Liver (tissue), 9 donors: ENCODE measurements around the gene TNFSF13. TPM values are rescaled to one million over a fixed set of nuclear protein-coding genes. Genes with fewer than 3 reads are reported as not detected.

Experiments used
- DNase-seq: peaks from one replicate; pipeline ENCODE4 v3.0.0-alpha.2; 2017; ENCODE audit warnings: low spot score
- H3K27ac ChIP-seq, 2 donors: one replicate each; pipeline ENCODE4 v1.7.0; 2013; ENCODE audit warnings: inconsistent platforms in 2 of 2, low read length in 2 of 2, control low read depth in 1 of 2, low read depth in 1 of 2, mild to moderate bottlenecking in 1 of 2
- H3K27me3 ChIP-seq, 4 donors: one replicate each; pipeline versions ENCODE4 v1.6.1 to v1.7.0; 2013; ENCODE audit warnings: low read length in 3 of 4, inconsistent platforms in 1 of 4, mild to moderate bottlenecking in 1 of 4, moderate library complexity in 1 of 4; ENCODE audit not compliant: control insufficient read depth in 4 of 4, insufficient read depth in 4 of 4
- H3K36me3 ChIP-seq, 4 donors: one replicate each; pipeline versions ENCODE4 v1.6.1 to v1.7.0; 2013; ENCODE audit warnings: low read length in 3 of 4, mild to moderate bottlenecking in 3 of 4, low read depth in 1 of 4, moderate library complexity in 1 of 4; ENCODE audit not compliant: control insufficient read depth in 4 of 4, insufficient read depth in 3 of 4
- H3K4me1 ChIP-seq, 4 donors: one replicate each; pipeline versions ENCODE4 v1.6.1 to v1.7.0; 2013; ENCODE audit warnings: low read length in 3 of 4, mild to moderate bottlenecking in 3 of 4, moderate library complexity in 1 of 4; ENCODE audit not compliant: control insufficient read depth in 4 of 4, insufficient read depth in 4 of 4
- H3K4me3 ChIP-seq, 3 donors: one replicate each; pipeline versions ENCODE4 v1.6.1 to v1.7.0; 2013; ENCODE audit warnings: low read length in 3 of 3, control low read depth in 1 of 3, low read depth in 1 of 3, mild to moderate bottlenecking in 1 of 3
- H3K9ac ChIP-seq, 2 donors: one replicate each; pipeline ENCODE4 v1.7.0; 2013; ENCODE audit warnings: low read length in 2 of 2, mild to moderate bottlenecking in 2 of 2, moderate library complexity in 2 of 2, control low read depth in 1 of 2, low read depth in 1 of 2
- H3K9me3 ChIP-seq, 4 donors: one replicate each; pipeline versions ENCODE4 v1.6.1 to v1.7.0; 2013; ENCODE audit warnings: low read length in 3 of 4; ENCODE audit not compliant: control insufficient read depth in 4 of 4
- EGR1 ChIP-seq, 2 donors: IDR thresholded peaks; 2 replicates each; pipeline ENCODE4 v1.6.1; 2016 to 2018; ENCODE audit warnings: antibody characterized with exemption in 2 of 2, low read depth in 2 of 2
- FOXA1 ChIP-seq: IDR thresholded peaks from 2 replicates; pipeline ENCODE4 v1.6.1; 2016; ENCODE audit warnings: antibody characterized with exemption
- FOXA2 ChIP-seq: IDR thresholded peaks from 2 replicates; pipeline ENCODE4 v1.6.1; 2016; ENCODE audit warnings: antibody characterized with exemption
- GABPA ChIP-seq, 2 donors: IDR thresholded peaks in 1 of 2; conservative IDR thresholded peaks in 1 of 2; 2 replicates each; pipeline ENCODE4 v1.6.1; 2016; ENCODE audit warnings: antibody characterized with exemption in 2 of 2, mild to moderate bottlenecking in 1 of 2, moderate library complexity in 1 of 2
- HNF4A ChIP-seq, 2 donors: conservative IDR thresholded peaks; 2 replicates each; pipeline ENCODE4 v1.6.1; 2016; ENCODE audit warnings: antibody characterized with exemption in 2 of 2, mild to moderate bottlenecking in 2 of 2
- HNF4G ChIP-seq: IDR thresholded peaks from 2 replicates; pipeline ENCODE4 v1.6.1; 2016; ENCODE audit warnings: antibody characterized with exemption
- JUND ChIP-seq, 2 donors: IDR thresholded peaks; 2 replicates each; pipeline ENCODE4 v1.6.1; 2016; ENCODE audit warnings: antibody characterized with exemption in 2 of 2
- NR2F2 ChIP-seq: IDR thresholded peaks from 2 replicates; pipeline ENCODE4 v1.6.1; 2016; ENCODE audit warnings: antibody characterized with exemption
- RAD21 ChIP-seq, 2 donors: IDR thresholded peaks; 2 replicates each; pipeline ENCODE4 v1.6.1; 2016; ENCODE audit warnings: antibody characterized with exemption in 2 of 2, mild to moderate bottlenecking in 2 of 2
- SP1 ChIP-seq: IDR thresholded peaks from 2 replicates; pipeline ENCODE4 v1.6.1; 2018; ENCODE audit warnings: antibody characterized with exemption, mild to moderate bottlenecking
- TAF1 ChIP-seq: conservative IDR thresholded peaks from 2 replicates; pipeline ENCODE4 v1.6.1; 2016; ENCODE audit warnings: antibody characterized with exemption, mild to moderate bottlenecking
- YY1 ChIP-seq: IDR thresholded peaks from 2 replicates; pipeline ENCODE4 v1.6.1; 2016; ENCODE audit warnings: antibody characterized with exemption, mild to moderate bottlenecking
- WGBS: extraction: QIAGEN DNeasy Blood & Tissue Kit; methylation state at CpG from one replicate; pipeline ENCODE4 v1.1.7; 2013; 5-methylcytosine and 5-hydroxymethylcytosine counted together
- polyA plus RNA-seq, 2 donors: library from polyadenylated mRNA; stranded (reverse) in 1 of 2; unstranded in 1 of 2; fragments of 200-250 nt in 1 of 2; fragments of >200 nt in 1 of 2; fragmentation: Nextera tagmentation in 1 of 2; extraction: Ambion mirVana in 1 of 2; gene quantifications; one replicate each; pipeline versions ENCODE4 v1.2.1 to v1.2.3, GENCODE V29; 2013 to 2015
- total RNA-seq, 2 donors: library from RNA; depleted of rRNA; stranded (reverse); fragments of >200 nt; gene quantifications; one replicate each; pipeline ENCODE4 v1.2.3, GENCODE V29; 2014
- TF ChIP-seq, protein P1 (sequence below): fragments of 150-350 bp; IDR thresholded peaks from 2 replicates; pipeline ENCODE4 v1.5.1; 2017; ENCODE audit warnings: improper control_type of control experiment, low read depth, low read length; ENCODE audit not compliant: missing input control
- TF ChIP-seq, protein P2 (sequence below): IDR thresholded peaks from 2 replicates; pipeline ENCODE4 v1.6.1; 2016; ENCODE audit warnings: antibody characterized with exemption
- TF ChIP-seq, protein P3 (sequence below): IDR thresholded peaks from 2 replicates; pipeline ENCODE4 v1.6.1; 2016; ENCODE audit warnings: antibody characterized with exemption
- TF ChIP-seq, protein P4 (sequence below): IDR thresholded peaks from 2 replicates; pipeline ENCODE4 v1.6.1; 2016; ENCODE audit warnings: antibody characterized with exemption, mild to moderate bottlenecking
- TF ChIP-seq, protein P5 (sequence below): IDR thresholded peaks from 2 replicates; pipeline ENCODE4 v1.6.1; 2016; ENCODE audit warnings: antibody characterized with exemption
- donor health status: healthy.
- donor health status: healthy.
- donor health status: healthy.
- donor health status: healthy.
- donor health status: healthy.

Gene TNFSF13
- total and polyA plus RNA-seq, 4 donors, result 1.4 to 9.3 (median 4.5) TPM

DNA sequence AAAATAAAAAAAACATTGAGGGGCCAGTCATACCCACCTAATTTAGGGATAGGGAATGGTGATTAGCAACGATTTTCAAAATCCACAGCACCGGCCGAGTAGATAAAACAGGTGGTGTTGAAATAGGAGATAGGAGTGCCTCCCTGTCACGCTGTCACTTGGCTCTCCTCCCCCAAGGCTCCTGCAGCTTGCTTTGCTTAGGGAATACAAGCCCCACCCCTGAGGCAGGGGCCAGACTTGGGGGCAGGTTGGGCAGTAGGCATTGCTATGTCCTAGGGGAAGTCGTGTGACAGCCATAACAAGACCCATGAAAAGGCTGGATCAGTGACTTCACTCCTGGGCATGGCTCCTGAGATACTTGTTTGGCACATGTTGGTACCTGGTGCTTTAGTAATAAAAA is 48.6 kb upstream of the TNFSF13 start:
- peaks cover 14 to 86% (median 65%) of the 10 kb centered on the region in 4 donors for H3K36me3 ChIP-seq
- WGBS, result 77% methylated on average over 5 of the region's 5 CpGs
- H3K9me3 ChIP-seq, result no peaks in the 10 kb centered on the region
- peaks cover 0 to 1% (median 0%) of the 10 kb centered on the region in 4 donors for H3K4me1 ChIP-seq
- DNase-seq, result no peak
- H3K27me3 ChIP-seq, result no peaks in the 10 kb centered on the region
- no peak overlapping the region for H3K27ac ChIP-seq
- no peak overlapping the region for H3K9ac ChIP-seq
- no peak overlapping the region for H3K4me3 ChIP-seq
- no peak for TF ChIP-seq HNF4G
- no peak for TF ChIP-seq EGR1 (IDR thresholded peaks at IDR 0.05; ENCODE audit: low read depth in 2 of 2)
- TF ChIP-seq FOXA2, result no peak
- no peak for TF ChIP-seq SP1
- TF ChIP-seq, protein P1, sequence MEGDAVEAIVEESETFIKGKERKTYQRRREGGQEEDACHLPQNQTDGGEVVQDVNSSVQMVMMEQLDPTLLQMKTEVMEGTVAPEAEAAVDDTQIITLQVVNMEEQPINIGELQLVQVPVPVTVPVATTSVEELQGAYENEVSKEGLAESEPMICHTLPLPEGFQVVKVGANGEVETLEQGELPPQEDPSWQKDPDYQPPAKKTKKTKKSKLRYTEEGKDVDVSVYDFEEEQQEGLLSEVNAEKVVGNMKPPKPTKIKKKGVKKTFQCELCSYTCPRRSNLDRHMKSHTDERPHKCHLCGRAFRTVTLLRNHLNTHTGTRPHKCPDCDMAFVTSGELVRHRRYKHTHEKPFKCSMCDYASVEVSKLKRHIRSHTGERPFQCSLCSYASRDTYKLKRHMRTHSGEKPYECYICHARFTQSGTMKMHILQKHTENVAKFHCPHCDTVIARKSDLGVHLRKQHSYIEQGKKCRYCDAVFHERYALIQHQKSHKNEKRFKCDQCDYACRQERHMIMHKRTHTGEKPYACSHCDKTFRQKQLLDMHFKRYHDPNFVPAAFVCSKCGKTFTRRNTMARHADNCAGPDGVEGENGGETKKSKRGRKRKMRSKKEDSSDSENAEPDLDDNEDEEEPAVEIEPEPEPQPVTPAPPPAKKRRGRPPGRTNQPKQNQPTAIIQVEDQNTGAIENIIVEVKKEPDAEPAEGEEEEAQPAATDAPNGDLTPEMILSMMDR, result no peak
- no peak for TF ChIP-seq NR2F2
- no peak for TF ChIP-seq RAD21 (IDR thresholded peaks at IDR 0.05)
- no peak for TF ChIP-seq GABPA (IDR thresholded peaks at IDR 0.05 in 1 of 2, conservative IDR thresholded peaks at IDR 0.05 in 1 of 2)
- TF ChIP-seq HNF4A (conservative IDR thresholded peaks at IDR 0.05), result no peak
- TF ChIP-seq, protein P2, sequence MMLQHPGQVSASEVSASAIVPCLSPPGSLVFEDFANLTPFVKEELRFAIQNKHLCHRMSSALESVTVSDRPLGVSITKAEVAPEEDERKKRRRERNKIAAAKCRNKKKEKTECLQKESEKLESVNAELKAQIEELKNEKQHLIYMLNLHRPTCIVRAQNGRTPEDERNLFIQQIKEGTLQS, result no peak
- TF ChIP-seq JUND (IDR thresholded peaks at IDR 0.05), result no peak
- no peak for TF ChIP-seq FOXA1
- TF ChIP-seq, protein P3, sequence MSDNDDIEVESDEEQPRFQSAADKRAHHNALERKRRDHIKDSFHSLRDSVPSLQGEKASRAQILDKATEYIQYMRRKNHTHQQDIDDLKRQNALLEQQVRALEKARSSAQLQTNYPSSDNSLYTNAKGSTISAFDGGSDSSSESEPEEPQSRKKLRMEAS, result no peak
- TF ChIP-seq TAF1, result no peak
- TF ChIP-seq YY1, result no peak

DNA sequence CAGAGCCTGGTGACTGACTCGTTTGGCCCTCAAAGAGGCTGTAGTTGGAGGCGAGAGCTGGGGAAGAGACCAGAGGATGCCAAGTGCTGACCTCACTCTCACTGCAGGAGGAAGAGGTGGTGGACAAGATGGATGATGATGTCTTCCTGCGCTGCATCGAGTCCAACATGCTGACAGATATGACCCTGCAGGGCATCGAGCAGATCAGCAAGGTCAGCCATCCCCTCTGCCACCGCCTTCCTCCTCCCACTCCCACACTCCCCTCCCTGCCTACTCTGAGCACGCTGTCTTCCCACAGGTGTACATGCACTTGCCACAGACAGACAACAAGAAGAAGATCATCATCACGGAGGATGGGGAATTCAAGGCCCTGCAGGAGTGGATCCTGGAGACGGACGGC is 47.4 kb upstream of the TNFSF13 start:
- WGBS, result 82% methylated on average over 10 of the region's 10 CpGs
- Histone ChIP-seq H3K9ac (no peak overlapping the region), H3K4me3 (no peak overlapping the region), H3K27me3 (no peaks in the 10 kb centered on the region), H3K36me3 (peaks cover 14 to 76% (median 58%) of the 10 kb centered on the region in 4 donors), H3K9me3 (no peaks in the 10 kb centered on the region), H3K4me1 (peaks cover 0 to 5% (median 1%) of the 10 kb centered on the region in 4 donors), H3K27ac (no peak overlapping the region)
- no peak for DNase-seq
- TF ChIP-seq, protein P4, sequence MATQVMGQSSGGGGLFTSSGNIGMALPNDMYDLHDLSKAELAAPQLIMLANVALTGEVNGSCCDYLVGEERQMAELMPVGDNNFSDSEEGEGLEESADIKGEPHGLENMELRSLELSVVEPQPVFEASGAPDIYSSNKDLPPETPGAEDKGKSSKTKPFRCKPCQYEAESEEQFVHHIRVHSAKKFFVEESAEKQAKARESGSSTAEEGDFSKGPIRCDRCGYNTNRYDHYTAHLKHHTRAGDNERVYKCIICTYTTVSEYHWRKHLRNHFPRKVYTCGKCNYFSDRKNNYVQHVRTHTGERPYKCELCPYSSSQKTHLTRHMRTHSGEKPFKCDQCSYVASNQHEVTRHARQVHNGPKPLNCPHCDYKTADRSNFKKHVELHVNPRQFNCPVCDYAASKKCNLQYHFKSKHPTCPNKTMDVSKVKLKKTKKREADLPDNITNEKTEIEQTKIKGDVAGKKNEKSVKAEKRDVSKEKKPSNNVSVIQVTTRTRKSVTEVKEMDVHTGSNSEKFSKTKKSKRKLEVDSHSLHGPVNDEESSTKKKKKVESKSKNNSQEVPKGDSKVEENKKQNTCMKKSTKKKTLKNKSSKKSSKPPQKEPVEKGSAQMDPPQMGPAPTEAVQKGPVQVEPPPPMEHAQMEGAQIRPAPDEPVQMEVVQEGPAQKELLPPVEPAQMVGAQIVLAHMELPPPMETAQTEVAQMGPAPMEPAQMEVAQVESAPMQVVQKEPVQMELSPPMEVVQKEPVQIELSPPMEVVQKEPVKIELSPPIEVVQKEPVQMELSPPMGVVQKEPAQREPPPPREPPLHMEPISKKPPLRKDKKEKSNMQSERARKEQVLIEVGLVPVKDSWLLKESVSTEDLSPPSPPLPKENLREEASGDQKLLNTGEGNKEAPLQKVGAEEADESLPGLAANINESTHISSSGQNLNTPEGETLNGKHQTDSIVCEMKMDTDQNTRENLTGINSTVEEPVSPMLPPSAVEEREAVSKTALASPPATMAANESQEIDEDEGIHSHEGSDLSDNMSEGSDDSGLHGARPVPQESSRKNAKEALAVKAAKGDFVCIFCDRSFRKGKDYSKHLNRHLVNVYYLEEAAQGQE, result no peak
- TF ChIP-seq RAD21 (IDR thresholded peaks at IDR 0.05), result no peak
- no peak for TF ChIP-seq JUND (IDR thresholded peaks at IDR 0.05)
- TF ChIP-seq, protein P2, result no peak
- TF ChIP-seq TAF1, result no peak
- no peak for TF ChIP-seq EGR1 (IDR thresholded peaks at IDR 0.05; ENCODE audit: low read depth in 2 of 2)
- no peak for TF ChIP-seq FOXA1
- no peak for TF ChIP-seq FOXA2
- TF ChIP-seq, protein P5, sequence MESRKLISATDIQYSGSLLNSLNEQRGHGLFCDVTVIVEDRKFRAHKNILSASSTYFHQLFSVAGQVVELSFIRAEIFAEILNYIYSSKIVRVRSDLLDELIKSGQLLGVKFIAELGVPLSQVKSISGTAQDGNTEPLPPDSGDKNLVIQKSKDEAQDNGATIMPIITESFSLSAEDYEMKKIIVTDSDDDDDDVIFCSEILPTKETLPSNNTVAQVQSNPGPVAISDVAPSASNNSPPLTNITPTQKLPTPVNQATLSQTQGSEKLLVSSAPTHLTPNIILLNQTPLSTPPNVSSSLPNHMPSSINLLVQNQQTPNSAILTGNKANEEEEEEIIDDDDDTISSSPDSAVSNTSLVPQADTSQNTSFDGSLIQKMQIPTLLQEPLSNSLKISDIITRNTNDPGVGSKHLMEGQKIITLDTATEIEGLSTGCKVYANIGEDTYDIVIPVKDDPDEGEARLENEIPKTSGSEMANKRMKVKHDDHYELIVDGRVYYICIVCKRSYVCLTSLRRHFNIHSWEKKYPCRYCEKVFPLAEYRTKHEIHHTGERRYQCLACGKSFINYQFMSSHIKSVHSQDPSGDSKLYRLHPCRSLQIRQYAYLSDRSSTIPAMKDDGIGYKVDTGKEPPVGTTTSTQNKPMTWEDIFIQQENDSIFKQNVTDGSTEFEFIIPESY, result no peak
- TF ChIP-seq, protein P1, result no peak
- TF ChIP-seq, protein P3, result no peak
- no peak for TF ChIP-seq HNF4G
- TF ChIP-seq YY1, result no peak
- TF ChIP-seq HNF4A (conservative IDR thresholded peaks at IDR 0.05), result no peak
- TF ChIP-seq SP1, result no peak
- no peak for TF ChIP-seq GABPA (IDR thresholded peaks at IDR 0.05 in 1 of 2, conservative IDR thresholded peaks at IDR 0.05 in 1 of 2)
- no peak for TF ChIP-seq NR2F2
